Parathyroid adenoma (tissue), 2 donors: ENCODE results near the gene PLK2.

Experiments used
- H2AFZ ChIP-seq: fragments of 300-600 bp; sonication (generic); one replicate; pipeline ENCODE4 v1.7.0; 2017; ENCODE audit warnings: antibody characterized with exemption, mild to moderate bottlenecking
- H3K27ac ChIP-seq: fragments of 300-600 bp; sonication (generic); one replicate; pipeline ENCODE4 v1.7.0; 2017
- H3K27me3 ChIP-seq: fragments of 300-600 bp; sonication (generic); one replicate; pipeline ENCODE4 v1.7.0; 2017; ENCODE audit warnings: low read length; ENCODE audit not compliant: control insufficient read depth, insufficient read depth
- H3K36me3 ChIP-seq: fragments of 300-600 bp; sonication (generic); one replicate; pipeline ENCODE4 v1.7.0; 2017; ENCODE audit warnings: low read length; ENCODE audit not compliant: control insufficient read depth, insufficient read depth
- H3K4me1 ChIP-seq: fragments of 300-600 bp; sonication (generic); one replicate; pipeline ENCODE4 v1.7.0; 2017; ENCODE audit warnings: control low read depth
- H3K4me2 ChIP-seq: fragments of 300-600 bp; sonication (generic); one replicate; pipeline ENCODE4 v1.7.0; 2017; ENCODE audit warnings: low read length
- H3K4me3 ChIP-seq: fragments of 300-600 bp; sonication (generic); one replicate; pipeline ENCODE4 v1.7.0; 2017; ENCODE audit warnings: low read depth, low read length
- H3K79me2 ChIP-seq: fragments of 300-600 bp; sonication (generic); one replicate; pipeline ENCODE4 v1.7.0; 2017; ENCODE audit warnings: control low read depth
- H3K9ac ChIP-seq: fragments of 300-600 bp; sonication (generic); one replicate; pipeline ENCODE4 v1.7.0; 2017; ENCODE audit warnings: mild to moderate bottlenecking
- H3K9me3 ChIP-seq: fragments of 300-600 bp; sonication (generic); one replicate; pipeline ENCODE4 v1.7.0; 2017; ENCODE audit warnings: low read length; ENCODE audit not compliant: control insufficient read depth
- CTCF ChIP-seq: fragments of 300-600 bp; sonication (generic); IDR thresholded peaks from one replicate; pipeline ENCODE4 v1.7.0; 2017; ENCODE audit warnings: antibody characterized with exemption, mild to moderate bottlenecking
- donor health status: primary hyperparathyroidism.

Gene PLK2

GRCh38 chr5:58450018-58450417, 9.9 kb downstream of the PLK2 start:
- Histone ChIP-seq H3K4me3 (no peak overlapping the region), H3K27ac (no peak overlapping the region), H3K79me2 (no peaks in the 10 kb centered on the region), H3K27me3 (no peaks in the 10 kb centered on the region), H2AFZ (no peak overlapping the region), H3K36me3 (no peaks in the 10 kb centered on the region), H3K9ac (no peak overlapping the region), H3K4me1 (no peaks in the 10 kb centered on the region), H3K9me3 (no peaks in the 10 kb centered on the region), H3K4me2 (no peak overlapping the region)
- TF ChIP-seq CTCF, result no peak

GRCh38 chr5:58447226-58447625, 12.7 kb downstream of the PLK2 start:
- Histone ChIP-seq H3K36me3 (no peaks in the 10 kb centered on the region), H2AFZ (no peak overlapping the region), H3K27ac (no peak overlapping the region), H3K9ac (no peak overlapping the region), H3K4me2 (no peak overlapping the region), H3K4me1 (no peaks in the 10 kb centered on the region), H3K4me3 (no peak overlapping the region), H3K27me3 (no peaks in the 10 kb centered on the region), H3K9me3 (no peaks in the 10 kb centered on the region), H3K79me2 (no peaks in the 10 kb centered on the region)
- TF ChIP-seq CTCF, result no peak

- H3K9ac ChIP-seq, result no peak overlapping the region
- no peak overlapping the region for H3K4me2 ChIP-seq
- no peak overlapping the region for H3K27ac ChIP-seq
- H3K4me3 ChIP-seq, result no peak overlapping the region
- H3K36me3 ChIP-seq, result no peaks in the 10 kb centered on the region
- no peaks in the 10 kb centered on the region for H3K79me2 ChIP-seq
- no peaks in the 10 kb centered on the region for H3K9me3 ChIP-seq
- no peaks in the 10 kb centered on the region for H3K4me1 ChIP-seq
- no peak overlapping the region for H2AFZ ChIP-seq
- H3K27me3 ChIP-seq, result no peaks in the 10 kb centered on the region
- TF ChIP-seq CTCF, result no peak
These were observed 13.9 kb downstream of the PLK2 start for GRCh38 chr5:58446024-58446423.

- Histone ChIP-seq H3K79me2 (no peaks in the 10 kb centered on the region), H3K9ac (no peak overlapping the region), H3K27ac (no peak overlapping the region), H3K36me3 (no peaks in the 10 kb centered on the region), H3K4me2 (no peak overlapping the region), H3K4me1 (no peaks in the 10 kb centered on the region), H2AFZ (no peak overlapping the region), H3K4me3 (no peak overlapping the region), H3K27me3 (no peaks in the 10 kb centered on the region), H3K9me3 (no peaks in the 10 kb centered on the region)
- no peak for TF ChIP-seq CTCF
These were observed 15.1 kb downstream of the PLK2 start for GRCh38 chr5:58444805-58445204.

GRCh38 chr5:58440901-58441460, 18.9 kb downstream of the PLK2 start:
- Histone ChIP-seq H2AFZ (no peak overlapping the region), H3K9ac (no peak overlapping the region), H3K79me2 (no peaks in the 10 kb centered on the region), H3K36me3 (no peaks in the 10 kb centered on the region), H3K4me3 (no peak overlapping the region), H3K27me3 (no peaks in the 10 kb centered on the region), H3K4me2 (no peak overlapping the region), H3K27ac (no peak overlapping the region), H3K4me1 (no peaks in the 10 kb centered on the region), H3K9me3 (no peaks in the 10 kb centered on the region)
- no peak for TF ChIP-seq CTCF
